T-cell (primary cell): ENCODE data around the gene CTNNA3. TPM values are rescaled to one million over a fixed set of nuclear protein-coding genes. Genes with fewer than 3 reads are reported as not detected.

ENCODE experiments used
- ATAC-seq, 4 experiments: fragments of 200-7000 bp in 3 of 4; fragments of 150-1000 bp in 1 of 4; cut with Tn5 transposase; replicated peaks in 1 of 4; 1 replicate in 3 of 4; 2 replicates in 1 of 4; pipeline ENCODE4 v1.10.0; 2021; ENCODE audit warnings: moderate library complexity in 3 of 4, mild to moderate bottlenecking in 2 of 4, moderate number of reproducible peaks in 1 of 4
- CTCF ChIA-PET, 2 donors: fragments of 300-600 bp; sonication (Branson Sonifier 250); formaldehyde crosslinking; loops; one replicate each; lab custom pipeline; 2022; ENCODE audit warnings: antibody characterized with exemption in 2 of 2; lab: Charles Lee
- POLR2A ChIA-PET, 2 donors: fragments of 300-600 bp; sonication (Branson Sonifier 250); formaldehyde crosslinking; loops; one replicate each; lab custom pipeline; 2022; ENCODE audit warnings: antibody characterized with exemption in 2 of 2; lab: Charles Lee
- DNase-seq, 35 experiments: peaks; one replicate each; pipeline versions ENCODE4 v3.0.0 to v3.0.0-alpha.2; 2013 to 2023
- H3K27ac ChIP-seq: one replicate; pipeline ENCODE4 v1.5.1; 2013; ENCODE audit warnings: low read length
- H3K27me3 ChIP-seq, 2 experiments: replicated peaks in 1 of 2; 1 replicate in 1 of 2; 2 replicates in 1 of 2; pipeline versions ENCODE4 v1.6.1 to v1.7.0; 2013; ENCODE audit warnings: low read length in 1 of 2, mixed read lengths in 1 of 2; ENCODE audit not compliant: control insufficient read depth in 2 of 2, insufficient read depth in 2 of 2; ENCODE audit errors: extremely low read depth in 1 of 2
- H3K36me3 ChIP-seq, 2 donors: 1 replicate in 1 of 2; 2 replicates in 1 of 2; pipeline versions ENCODE4 v1.6.1 to v1.7.0; 2013; ENCODE audit warnings: low read length in 1 of 2; ENCODE audit not compliant: control insufficient read depth in 2 of 2, insufficient read depth in 1 of 2; ENCODE audit errors: extremely low read depth in 1 of 2
- H3K4me1 ChIP-seq, 2 experiments: 1 replicate in 1 of 2; 2 replicates in 1 of 2; pipeline versions ENCODE4 v1.6.1 to v1.7.0; 2013; ENCODE audit warnings: low read length in 2 of 2, mixed read lengths in 1 of 2; ENCODE audit not compliant: insufficient read depth in 2 of 2, control insufficient read depth in 1 of 2; ENCODE audit errors: extremely low read depth in 1 of 2
- H3K4me3 ChIP-seq, 2 donors: 1 replicate in 1 of 2; 2 replicates in 1 of 2; pipeline versions ENCODE4 v1.5.1 to v1.7.0; 2013; ENCODE audit warnings: mild to moderate bottlenecking in 2 of 2, low read length in 1 of 2, moderate library complexity in 1 of 2; ENCODE audit not compliant: control insufficient read depth in 1 of 2; ENCODE audit errors: extremely low read depth in 1 of 2
- H3K9me3 ChIP-seq: 2 replicates; pipeline ENCODE4 v1.7.0; 2013
- H3K27ac Mint-ChIP-seq, 2 donors: one replicate each; pipeline ENCODE4 v1.8.0; 2020 to 2021; ENCODE audit warnings: mild to moderate bottlenecking in 2 of 2, mixed read lengths in 2 of 2
- H3K27me3 Mint-ChIP-seq, 2 donors: one replicate each; pipeline ENCODE4 v1.8.0; 2021 to 2022; ENCODE audit warnings: mixed read lengths in 2 of 2
- H3K36me3 Mint-ChIP-seq: one replicate; pipeline ENCODE4 v1.8.0; 2021; ENCODE audit warnings: mixed read lengths
- H3K4me1 Mint-ChIP-seq, 3 donors: one replicate each; pipeline ENCODE4 v1.8.0; 2020 to 2022; ENCODE audit warnings: mixed read lengths in 3 of 3, mild to moderate bottlenecking in 1 of 3
- H3K4me3 Mint-ChIP-seq, 3 donors: one replicate each; pipeline ENCODE4 v1.8.0; 2020 to 2022; ENCODE audit warnings: mild to moderate bottlenecking in 3 of 3, mixed read lengths in 3 of 3, moderate library complexity in 3 of 3
- H3K9me3 Mint-ChIP-seq, 3 donors: one replicate each; pipeline ENCODE4 v1.8.0; 2020 to 2022; ENCODE audit warnings: mixed read lengths in 3 of 3
- WGBS: methylation state at CpG from one replicate; pipeline ENCODE4 v1.1.5; 2013; ENCODE audit warnings: missing lambda C conversion rate; ENCODE audit not compliant: insufficient coverage; 5-methylcytosine and 5-hydroxymethylcytosine counted together
- total RNA-seq, 35 experiments: library from RNA in 6 of 35; stranded (reverse) in 6 of 35; fragments of 120-200 nt in 1 of 35; gene quantifications; one replicate each; pipeline versions ENCODE4 v1.2.1 to v1.2.4 and lab custom pipeline; 2013 to 2026

The CTNNA3 gene
- total RNA-seq, 5 donors from 2014 or later (not counting 1 experiment from before 2014, with no cell fraction given), result 0.88 TPM; not detected in 4

- Mint-ChIP-seq H3K4me1 (no peaks in the 10 kb centered on the region), H3K27me3 (no peaks in the 10 kb centered on the region), H3K9me3 (peaks cover 4 to 16% (median 12%) of the 10 kb centered on the region in 3 donors), H3K27ac (no peak overlapping the region), H3K4me3 (no peak overlapping the region), H3K36me3 (no peaks in the 10 kb centered on the region)
- ATAC-seq (no peak), DNase-seq (no peak)
- ChIA-PET CTCF (interaction anchor here in 1 of 2 donors (0.7 kb wide), 1 partner anchor 278 kb away, joined by 6 read pairs; no protein-coding TSS in a partner anchor), POLR2A (no interaction called here)
- H3K4me1 ChIP-seq, result no peaks in the 10 kb centered on the region
- H3K27ac ChIP-seq, result no peak overlapping the region
- no peaks in the 10 kb centered on the region for H3K27me3 ChIP-seq
- H3K9me3 ChIP-seq, result no peaks in the 10 kb centered on the region
- H3K4me3 ChIP-seq, result no peak overlapping the region
- no peaks in the 10 kb centered on the region for H3K36me3 ChIP-seq
Measured at GRCh38 chr10:66746246-66746645, 949.7 kb downstream of the CTNNA3 start.

GRCh38 chr10:66744915-66745314 is 951.1 kb downstream of the CTNNA3 start:
- Mint-ChIP-seq H3K36me3 (no peaks in the 10 kb centered on the region), H3K27me3 (no peaks in the 10 kb centered on the region), H3K4me1 (no peaks in the 10 kb centered on the region), H3K27ac (no peak overlapping the region), H3K4me3 (no peak overlapping the region), H3K9me3 (peaks cover 4 to 12% (median 11%) of the 10 kb centered on the region in 3 donors)
- Histone ChIP-seq H3K9me3 (no peaks in the 10 kb centered on the region), H3K27me3 (no peaks in the 10 kb centered on the region), H3K4me1 (no peaks in the 10 kb centered on the region), H3K36me3 (no peaks in the 10 kb centered on the region), H3K27ac (no peak overlapping the region), H3K4me3 (no peak overlapping the region)
- DNase-seq, result no peak
- 67% methylated on average over 1 of the region's 2 CpGs for WGBS
- ChIA-PET CTCF (no interaction called here), POLR2A (no interaction called here)
- ATAC-seq, result no peak

- peaks cover 0 to 6% (median 2%) of the 10 kb centered on the region in 3 donors for H3K9me3 Mint-ChIP-seq
- DNase-seq (no peak), ATAC-seq (no peak)
- H3K27ac Mint-ChIP-seq, result no peak overlapping the region
- no peaks in the 10 kb centered on the region for H3K36me3 Mint-ChIP-seq
- Histone ChIP-seq H3K27me3 (no peaks in the 10 kb centered on the region), H3K27ac (no peak overlapping the region), H3K9me3 (no peaks in the 10 kb centered on the region), H3K4me1 (no peaks in the 10 kb centered on the region), H3K4me3 (no peak overlapping the region), H3K36me3 (no peaks in the 10 kb centered on the region)
- H3K27me3 Mint-ChIP-seq, result no peaks in the 10 kb centered on the region
- no CpG with 5 or more reads among the region's 2 CpGs for WGBS
- H3K4me3 Mint-ChIP-seq, result no peak overlapping the region
- H3K4me1 Mint-ChIP-seq, result no peaks in the 10 kb centered on the region
- POLR2A ChIA-PET, result no interaction called here
- CTCF ChIA-PET, result no interaction called here
Measured at GRCh38 chr10:66737241-66737640, 958.8 kb downstream of the CTNNA3 start.

- H3K4me3 ChIP-seq, result no peak overlapping the region
- POLR2A ChIA-PET, result no interaction called here
- no CpG with 5 or more reads among the region's 2 CpGs for WGBS
- Mint-ChIP-seq H3K4me3 (no peak overlapping the region), H3K27me3 (no peaks in the 10 kb centered on the region), H3K36me3 (no peaks in the 10 kb centered on the region), H3K27ac (no peak overlapping the region), H3K4me1 (no peaks in the 10 kb centered on the region), H3K9me3 (peaks cover 0 to 11% (median 1%) of the 10 kb centered on the region in 3 donors)
- no peaks in the 10 kb centered on the region for H3K27me3 ChIP-seq
- no peak for ATAC-seq
- CTCF ChIA-PET, result no interaction called here
- H3K36me3 ChIP-seq, result no peaks in the 10 kb centered on the region
- no peaks in the 10 kb centered on the region for H3K4me1 ChIP-seq
- H3K27ac ChIP-seq, result no peak overlapping the region
- no peaks in the 10 kb centered on the region for H3K9me3 ChIP-seq
- DNase-seq, result no peak
Measured at GRCh38 chr10:66723608-66724400, 972.2 kb downstream of the CTNNA3 start.

GRCh38 chr10:66719483-66719882 is 976.5 kb downstream of the CTNNA3 start:
- Histone ChIP-seq H3K27me3 (no peaks in the 10 kb centered on the region), H3K36me3 (no peaks in the 10 kb centered on the region), H3K4me3 (no peak overlapping the region), H3K4me1 (no peaks in the 10 kb centered on the region), H3K9me3 (no peaks in the 10 kb centered on the region), H3K27ac (no peak overlapping the region)
- ChIA-PET CTCF (no interaction called here), POLR2A (no interaction called here)
- Mint-ChIP-seq H3K27me3 (no peaks in the 10 kb centered on the region), H3K36me3 (no peaks in the 10 kb centered on the region), H3K27ac (no peak overlapping the region), H3K9me3 (peaks cover 0 to 5% (median 2%) of the 10 kb centered on the region in 3 donors), H3K4me1 (no peaks in the 10 kb centered on the region), H3K4me3 (no peak overlapping the region)
- ATAC-seq (no peak), DNase-seq (no peak)
- WGBS, result 50% methylated on average over 1 of the region's 1 CpG

GRCh38 chr10:66717231-66717981 is 978.6 kb downstream of the CTNNA3 start:
- no peak overlapping the region for H3K27ac ChIP-seq
- ChIA-PET POLR2A (no interaction called here), CTCF (no interaction called here)
- H3K27ac Mint-ChIP-seq, result no peak overlapping the region
- H3K27me3 ChIP-seq, result no peaks in the 10 kb centered on the region
- DNase-seq (no peak), ATAC-seq (no peak)
- no peaks in the 10 kb centered on the region for H3K4me1 Mint-ChIP-seq
- H3K27me3 Mint-ChIP-seq, result no peaks in the 10 kb centered on the region
- H3K9me3 ChIP-seq, result no peaks in the 10 kb centered on the region
- H3K36me3 Mint-ChIP-seq, result no peaks in the 10 kb centered on the region
- no CpG with 5 or more reads among the region's 8 CpGs for WGBS
- no peaks in the 10 kb centered on the region for H3K36me3 ChIP-seq
- no peak overlapping the region for H3K4me3 Mint-ChIP-seq
- H3K9me3 Mint-ChIP-seq, result peaks cover 0 to 9% (median 2%) of the 10 kb centered on the region in 3 donors
- no peaks in the 10 kb centered on the region for H3K4me1 ChIP-seq
- H3K4me3 ChIP-seq, result no peak overlapping the region
